GM19025 (cell line): ENCODE data around the gene MGP.

ENCODE experiments used
- ATAC-seq: cut with Tn5 transposase; IDR thresholded peaks from one replicate; pipeline ENCODE4 v1.9.1; 2021; ENCODE audit warnings: mild to moderate bottlenecking, low read depth, moderate library complexity; ENCODE audit not compliant: unreplicated experiment

The MGP gene

DNA sequence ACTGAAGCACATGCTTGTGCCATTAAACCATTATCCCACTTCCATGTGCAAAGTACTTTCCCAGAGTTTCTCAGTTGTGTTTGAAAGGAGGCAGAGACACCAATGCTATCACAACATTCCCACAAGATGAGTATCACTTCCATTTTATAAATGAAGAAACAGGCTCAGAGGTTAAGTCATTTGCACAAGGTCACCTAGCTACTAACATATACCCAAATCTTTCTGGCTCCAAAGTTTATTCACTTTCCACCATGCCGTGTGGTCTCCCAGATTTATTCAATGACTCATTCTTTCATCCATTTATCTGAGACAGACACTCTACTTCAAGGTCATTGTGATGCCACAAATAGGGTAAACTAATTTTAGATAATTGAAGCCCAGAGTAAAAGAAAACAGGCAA lies 51.7 kb downstream of the MGP start:
- no peak for ATAC-seq

DNA sequence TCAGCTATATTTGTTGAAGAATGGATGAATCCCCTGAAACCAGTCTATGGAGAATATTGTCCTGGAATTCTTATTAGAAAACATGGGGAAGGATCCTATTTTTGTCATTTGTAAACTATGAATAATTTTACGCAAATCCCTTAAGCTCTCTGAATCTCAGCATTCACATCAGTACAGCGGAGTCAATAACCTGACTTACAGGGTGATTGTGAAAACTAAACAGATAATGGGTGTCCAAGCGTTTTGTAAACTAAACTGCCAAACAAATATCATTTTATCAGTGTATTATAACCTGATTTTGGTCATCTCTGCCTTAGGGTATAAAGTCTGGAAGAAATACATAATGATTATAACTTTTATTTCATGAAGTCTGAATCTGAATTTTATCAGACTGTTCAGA lies 52.3 kb downstream of the MGP start:
- no peak for ATAC-seq
